Mucosa of rectum (tissue), 2 donors: ENCODE data around the gene TFB1M.

Experiments used
- H3K27ac ChIP-seq, 2 donors: one replicate each; pipeline ENCODE4 v1.7.0; 2013; ENCODE audit warnings: inconsistent platforms in 2 of 2, low read depth in 2 of 2, low read length in 2 of 2
- H3K27me3 ChIP-seq, 2 donors: one replicate each; pipeline ENCODE4 v1.7.0; 2013; ENCODE audit warnings: low read length in 2 of 2; ENCODE audit not compliant: control insufficient read depth in 2 of 2, insufficient read depth in 2 of 2
- H3K36me3 ChIP-seq, 2 donors: one replicate each; pipeline ENCODE4 v1.7.0; 2013; ENCODE audit warnings: low read length in 2 of 2; ENCODE audit not compliant: control insufficient read depth in 2 of 2, insufficient read depth in 2 of 2
- H3K4me1 ChIP-seq, 2 donors: one replicate each; pipeline ENCODE4 v1.7.0; 2013; ENCODE audit warnings: low read length in 2 of 2, mild to moderate bottlenecking in 1 of 2; ENCODE audit not compliant: control insufficient read depth in 2 of 2, insufficient read depth in 2 of 2
- H3K4me3 ChIP-seq, 2 donors: one replicate each; pipeline ENCODE4 v1.7.0; 2013; ENCODE audit warnings: low read length in 2 of 2
- H3K9ac ChIP-seq, 2 donors: one replicate each; pipeline ENCODE4 v1.7.0; 2013; ENCODE audit warnings: low read length in 2 of 2, low read depth in 1 of 2, mild to moderate bottlenecking in 1 of 2
- H3K9me3 ChIP-seq, 2 donors: one replicate each; pipeline ENCODE4 v1.7.0; 2013; ENCODE audit warnings: low read length in 2 of 2; ENCODE audit not compliant: control insufficient read depth in 2 of 2
- donor health status: healthy.
- donor health status: Normal muscosa, but diverticular disease.

The TFB1M gene

GRCh38 chr6:155330133-155330734, 15.9 kb upstream of the TFB1M start:
- no peaks in the 10 kb centered on the region for H3K9me3 ChIP-seq
- H3K9ac ChIP-seq = no peak overlapping the region
- H3K4me1 ChIP-seq = no peaks in the 10 kb centered on the region
- no peak overlapping the region for H3K27ac ChIP-seq
- H3K27me3 ChIP-seq = no peaks in the 10 kb centered on the region
- H3K36me3 ChIP-seq = no peaks in the 10 kb centered on the region
- H3K4me3 ChIP-seq = no peak overlapping the region

GRCh38 chr6:155329460-155330132, 15.3 kb upstream of the TFB1M start:
- no peaks in the 10 kb centered on the region for H3K9me3 ChIP-seq
- H3K27me3 ChIP-seq = no peaks in the 10 kb centered on the region
- no peaks in the 10 kb centered on the region for H3K4me1 ChIP-seq
- no peak overlapping the region for H3K27ac ChIP-seq
- no peak overlapping the region for H3K4me3 ChIP-seq
- no peak overlapping the region for H3K9ac ChIP-seq
- no peaks in the 10 kb centered on the region for H3K36me3 ChIP-seq

GRCh38 chr6:155328539-155329459, 14.5 kb upstream of the TFB1M start:
- no peak overlapping the region for H3K9ac ChIP-seq
- no peak overlapping the region for H3K27ac ChIP-seq
- H3K36me3 ChIP-seq = no peaks in the 10 kb centered on the region
- H3K4me1 ChIP-seq = no peaks in the 10 kb centered on the region
- no peaks in the 10 kb centered on the region for H3K9me3 ChIP-seq
- H3K4me3 ChIP-seq = no peak overlapping the region
- H3K27me3 ChIP-seq = no peaks in the 10 kb centered on the region

GRCh38 chr6:155328074-155328538, 13.8 kb upstream of the TFB1M start:
- Histone ChIP-seq H3K9ac (no peak overlapping the region), H3K27me3 (no peaks in the 10 kb centered on the region), H3K27ac (no peak overlapping the region)

GRCh38 chr6:155327326-155328073, 13.2 kb upstream of the TFB1M start:
- no peaks in the 10 kb centered on the region for H3K9me3 ChIP-seq
- H3K9ac ChIP-seq = no peak overlapping the region
- H3K27ac ChIP-seq = no peak overlapping the region
- no peaks in the 10 kb centered on the region for H3K4me1 ChIP-seq
- H3K4me3 ChIP-seq = no peak overlapping the region
- H3K27me3 ChIP-seq = no peaks in the 10 kb centered on the region
- no peaks in the 10 kb centered on the region for H3K36me3 ChIP-seq

More at GRCh38 chr6:155328074-155328538, 13.8 kb upstream of the TFB1M start:
- H3K4me1 ChIP-seq = no peaks in the 10 kb centered on the region
- H3K36me3 ChIP-seq = no peaks in the 10 kb centered on the region
- no peaks in the 10 kb centered on the region for H3K9me3 ChIP-seq
- no peak overlapping the region for H3K4me3 ChIP-seq

- Histone ChIP-seq H3K27ac (no peak overlapping the region), H3K9ac (no peak overlapping the region), H3K27me3 (no peaks in the 10 kb centered on the region), H3K4me3 (no peak overlapping the region), H3K36me3 (no peaks in the 10 kb centered on the region), H3K4me1 (no peaks in the 10 kb centered on the region), H3K9me3 (no peaks in the 10 kb centered on the region)
Observed at GRCh38 chr6:155325700-155326516, 11.6 kb upstream of the TFB1M start.

GRCh38 chr6:155324993-155325392, 10.7 kb upstream of the TFB1M start:
- no peak overlapping the region for H3K27ac ChIP-seq
- H3K36me3 ChIP-seq = no peaks in the 10 kb centered on the region
- no peaks in the 10 kb centered on the region for H3K9me3 ChIP-seq
- H3K4me1 ChIP-seq = no peaks in the 10 kb centered on the region
- no peaks in the 10 kb centered on the region for H3K27me3 ChIP-seq
- no peak overlapping the region for H3K4me3 ChIP-seq
- no peak overlapping the region for H3K9ac ChIP-seq

- Histone ChIP-seq H3K9me3 (no peaks in the 10 kb centered on the region), H3K36me3 (no peaks in the 10 kb centered on the region)
Observed at GRCh38 chr6:155324172-155324571, 9.9 kb upstream of the TFB1M start.

GRCh38 chr6:155319902-155320301, 5.6 kb upstream of the TFB1M start:
- Histone ChIP-seq H3K36me3 (no peaks in the 10 kb centered on the region), H3K9ac (no peak overlapping the region), H3K9me3 (no peaks in the 10 kb centered on the region), H3K4me3 (peak overlapping the region in 1 of 2 donors; percentile 33), H3K27me3 (no peaks in the 10 kb centered on the region), H3K27ac (no peak overlapping the region), H3K4me1 (peaks cover 0 to 4% of the 10 kb centered on the region in 2 donors)

More at GRCh38 chr6:155324172-155324571, 9.9 kb upstream of the TFB1M start:
- no peak overlapping the region for H3K9ac ChIP-seq
- no peak overlapping the region for H3K4me3 ChIP-seq
- H3K27me3 ChIP-seq = no peaks in the 10 kb centered on the region
- no peaks in the 10 kb centered on the region for H3K4me1 ChIP-seq
- no peak overlapping the region for H3K27ac ChIP-seq
